Measurements from ENCODE around the gene NKTR.
"Not testable (repeated sequence)": the region's sequence is repeated elsewhere in the genome, so short reads cannot be mapped to it uniquely, and the experiment has no call there.

GRCh38 chr3:42556817-42557216 is 43.7 kb upstream of the NKTR start:
- TF ChIP-seq, protein P1, sequence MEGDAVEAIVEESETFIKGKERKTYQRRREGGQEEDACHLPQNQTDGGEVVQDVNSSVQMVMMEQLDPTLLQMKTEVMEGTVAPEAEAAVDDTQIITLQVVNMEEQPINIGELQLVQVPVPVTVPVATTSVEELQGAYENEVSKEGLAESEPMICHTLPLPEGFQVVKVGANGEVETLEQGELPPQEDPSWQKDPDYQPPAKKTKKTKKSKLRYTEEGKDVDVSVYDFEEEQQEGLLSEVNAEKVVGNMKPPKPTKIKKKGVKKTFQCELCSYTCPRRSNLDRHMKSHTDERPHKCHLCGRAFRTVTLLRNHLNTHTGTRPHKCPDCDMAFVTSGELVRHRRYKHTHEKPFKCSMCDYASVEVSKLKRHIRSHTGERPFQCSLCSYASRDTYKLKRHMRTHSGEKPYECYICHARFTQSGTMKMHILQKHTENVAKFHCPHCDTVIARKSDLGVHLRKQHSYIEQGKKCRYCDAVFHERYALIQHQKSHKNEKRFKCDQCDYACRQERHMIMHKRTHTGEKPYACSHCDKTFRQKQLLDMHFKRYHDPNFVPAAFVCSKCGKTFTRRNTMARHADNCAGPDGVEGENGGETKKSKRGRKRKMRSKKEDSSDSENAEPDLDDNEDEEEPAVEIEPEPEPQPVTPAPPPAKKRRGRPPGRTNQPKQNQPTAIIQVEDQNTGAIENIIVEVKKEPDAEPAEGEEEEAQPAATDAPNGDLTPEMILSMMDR (conservative IDR thresholded peaks at IDR 0.05; ENCODE audit: low read depth in 2 of 2), result not testable (repeated sequence)
- not testable (repeated sequence) for TF ChIP-seq POLR2AphosphoS5 (IDR thresholded peaks at IDR 0.05; ENCODE audit: low read depth); ZNF114 (CRISPR knock-in tag; IDR thresholded peaks at IDR 0.05)

Measured in GM23338 (cell line).